ENCODE data around the gene PDHX. TPM values are rescaled to one million over a fixed set of nuclear protein-coding genes. Genes with fewer than 3 reads are reported as not detected.

PDHX gene
- polyA plus RNA-seq, 3 donors: 9.3 to 19.5 (median 17.5) TPM

GRCh38 chr11:34905666-34906065, 10.8 kb upstream of the PDHX start:
- no peak overlapping the region for H2AFZ ChIP-seq (ENCODE audit: insufficient read depth, low read depth, low read length, poor library complexity, severe bottlenecking)
- H3K27me3 Mint-ChIP-seq (ENCODE audit: low read depth in 3 of 3): no peaks in the 10 kb centered on the region
- no peak overlapping the region for H3K4me3 ChIP-seq (replicated peaks in 1 of 3; ENCODE audit: low read depth in 2 of 3, low read length in 3 of 3)
- peaks cover 7 to 32% (median 27%) of the 10 kb centered on the region in 7 donors for H3K9me3 Mint-ChIP-seq
- H3K4me1 Mint-ChIP-seq: peaks cover 9% of the 10 kb centered on the region
- peaks cover 10 to 11% of the 10 kb centered on the region in 2 donors for H3K4me1 ChIP-seq (ENCODE audit: control insufficient read depth in 1 of 2, insufficient read depth in 2 of 2, low read length in 2 of 2)
- DNase-seq: no peak
- peaks cover 75% of the 10 kb centered on the region for H3K79me2 ChIP-seq (ENCODE audit: insufficient read depth, low read length)
- no peak overlapping the region for H3K27ac ChIP-seq (ENCODE audit: low read depth in 1 of 2, low read length in 2 of 2)
- peaks cover 10 to 23% of the 10 kb centered on the region in 2 donors for H3K36me3 Mint-ChIP-seq
- no peak overlapping the region for H3K4me2 ChIP-seq (replicated peaks; ENCODE audit: extremely low read depth, low read length, poor library complexity, severe bottlenecking)
- peaks cover 24 to 27% of the 10 kb centered on the region in 2 donors for H3K9me3 ChIP-seq (replicated peaks in 1 of 2; ENCODE audit: control insufficient read depth in 1 of 2, insufficient read depth in 1 of 2, low read length in 2 of 2)
- peaks cover 8% of the 10 kb centered on the region for H4K20me1 ChIP-seq (ENCODE audit: insufficient read depth, low read length)
- H3K36me3 ChIP-seq (replicated peaks in 1 of 2; ENCODE audit: control insufficient read depth in 1 of 2, insufficient read depth in 2 of 2, low read length in 2 of 2): peaks cover 0 to 33% of the 10 kb centered on the region in 2 donors
- no peak for TF ChIP-seq CTCF (IDR thresholded peaks at IDR 0.05)
- H3K4me3 Mint-ChIP-seq: no peak overlapping the region
- intact Hi-C loops (cut with micrococcal nuclease): no loop called here
- no peak overlapping the region for H3K9ac ChIP-seq (ENCODE audit: insufficient read depth, low read length, poor library complexity, severe bottlenecking)
- H3K27ac Mint-ChIP-seq: no peak overlapping the region
- 100% methylated on average over 2 of the region's 7 CpGs for WGBS (ENCODE audit: insufficient coverage)
- H3K27me3 ChIP-seq (ENCODE audit: control insufficient read depth in 2 of 2, insufficient read depth in 2 of 2, low read length in 2 of 2): no peaks in the 10 kb centered on the region

GRCh38 chr11:34907934-34908593, 8.4 kb upstream of the PDHX start:
- H3K27ac Mint-ChIP-seq: no peak overlapping the region
- no peak overlapping the region for H3K4me3 Mint-ChIP-seq
- Histone ChIP-seq H3K4me3 (replicated peaks in 1 of 3; ENCODE audit: low read depth in 2 of 3, low read length in 3 of 3) (no peak overlapping the region), H3K9ac (ENCODE audit: insufficient read depth, low read length, poor library complexity, severe bottlenecking) (no peak overlapping the region), H3K9me3 (replicated peaks in 1 of 2; ENCODE audit: control insufficient read depth in 1 of 2, insufficient read depth in 1 of 2, low read length in 2 of 2) (peaks cover 2 to 3% of the 10 kb centered on the region in 2 donors), H3K4me1 (ENCODE audit: control insufficient read depth in 1 of 2, insufficient read depth in 2 of 2, low read length in 2 of 2) (peaks cover 14 to 18% of the 10 kb centered on the region in 2 donors), H3K27me3 (ENCODE audit: control insufficient read depth in 2 of 2, insufficient read depth in 2 of 2, low read length in 2 of 2) (no peaks in the 10 kb centered on the region), H3K36me3 (replicated peaks in 1 of 2; ENCODE audit: control insufficient read depth in 1 of 2, insufficient read depth in 2 of 2, low read length in 2 of 2) (peaks cover 0 to 9% of the 10 kb centered on the region in 2 donors), H3K27ac (ENCODE audit: low read depth in 1 of 2, low read length in 2 of 2) (no peak overlapping the region), H3K79me2 (ENCODE audit: insufficient read depth, low read length) (peaks cover 77% of the 10 kb centered on the region), H2AFZ (ENCODE audit: insufficient read depth, low read depth, low read length, poor library complexity, severe bottlenecking) (no peak overlapping the region), H3K4me2 (replicated peaks; ENCODE audit: extremely low read depth, low read length, poor library complexity, severe bottlenecking) (no peak overlapping the region), H4K20me1 (ENCODE audit: insufficient read depth, low read length) (peaks cover 8% of the 10 kb centered on the region)
- intact Hi-C loops (cut with micrococcal nuclease): no loop called here
- H3K4me1 Mint-ChIP-seq: peaks cover 12% of the 10 kb centered on the region
- H3K27me3 Mint-ChIP-seq (ENCODE audit: low read depth in 3 of 3): no peaks in the 10 kb centered on the region
- H3K36me3 Mint-ChIP-seq: peaks cover 9 to 17% of the 10 kb centered on the region in 2 donors
- DNase-seq: no peak
- H3K9me3 Mint-ChIP-seq: peaks cover 0 to 10% (median 5%) of the 10 kb centered on the region in 7 donors
- 100% methylated on average over 1 of the region's 3 CpGs for WGBS (ENCODE audit: insufficient coverage)
- no peak for TF ChIP-seq CTCF (IDR thresholded peaks at IDR 0.05)
